Ovary (tissue), 3 donors: ENCODE measurements around the gene PIK3CD.

Experiments
- CTCF ChIP-seq, 3 donors: fragments of 450-650 bp in 2 of 3; fragments of 200-600 bp in 1 of 3; IDR thresholded peaks; one replicate each; pipeline versions ENCODE4 v1.5.1 to v1.8.0; 2016 to 2022; ENCODE audit warnings: antibody characterized with exemption in 3 of 3, mild to moderate bottlenecking in 1 of 3
- EP300 ChIP-seq: sonication (generic); formaldehyde crosslinking; IDR thresholded peaks from one replicate; pipeline ENCODE4 v1.6.1; 2017; ENCODE audit warnings: antibody characterized with exemption
- POLR2A ChIP-seq: fragments of 450-650 bp; IDR thresholded peaks from one replicate; pipeline ENCODE4 v1.6.1; 2017; ENCODE audit warnings: antibody characterized with exemption, mild to moderate bottlenecking, moderate library complexity
- donor health status: DM: no; HTN: no; CAD: no.

- TF ChIP-seq CTCF (IDR thresholded peaks at IDR 0.05) (no peak), POLR2A (no peak), EP300 (no peak)
These were observed 41.0 kb upstream of the PIK3CD start for GRCh38 chr1:9610548-9610947.
